ENCODE results near the gene PCP2. TPM values are rescaled to one million over a fixed set of nuclear protein-coding genes. Genes with fewer than 3 reads are reported as not detected.

PCP2 gene
- total and polyA plus RNA-seq, 2 of the 8 experiments (the other 6 are each of a cell fraction or from before 2014, with no cell fraction given): not detected

DNA sequence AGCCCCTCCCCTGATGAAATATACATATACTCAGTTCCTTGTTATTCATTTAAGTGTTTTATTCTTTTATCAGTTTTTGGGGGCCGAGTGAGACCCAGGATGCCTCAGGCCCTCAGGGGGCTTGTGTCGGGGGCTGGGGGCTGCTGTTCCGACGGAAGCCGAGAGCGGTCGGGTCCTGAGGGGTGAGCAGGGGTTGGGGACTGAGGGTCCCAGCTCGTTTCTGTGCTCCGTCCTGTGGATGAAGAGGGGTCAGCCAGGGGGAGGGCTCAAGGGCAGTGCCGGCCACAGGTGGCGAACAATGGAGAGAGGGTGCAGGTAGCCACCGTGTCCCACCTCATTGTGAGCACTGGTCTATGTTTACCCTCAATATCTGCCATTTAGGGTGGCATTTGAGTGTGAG is 1.9 kb downstream of the PCP2 start:
- Histone ChIP-seq H3K4ac (replicated peaks; ENCODE audit: insufficient read length, low read depth, low read length) (no peak overlapping the region), H2BK20ac (ENCODE audit: low read length) (no peak overlapping the region), H3K4me2 (ENCODE audit: insufficient read depth in 1 of 2, low read depth in 2 of 2, low read length in 2 of 2) (no peak overlapping the region), H2AK5ac (ENCODE audit: low read depth, low read length) (no peak overlapping the region), H3K23me2 (ENCODE audit: low read depth, low read length) (peaks cover 14% of the 10 kb centered on the region), H3K79me1 (ENCODE audit: low read depth, low read length) (peaks cover 26% of the 10 kb centered on the region), H3K36me3 (ENCODE audit: control insufficient read depth in 2 of 4, insufficient read depth in 4 of 4, low read length in 3 of 4) (peaks cover 0 to 4% (median under 1%) of the 10 kb centered on the region in 4 experiments; a peak in 3 of 8 replicates), H3K4me3 (ENCODE audit: extremely low read depth in 1 of 4, insufficient read depth in 2 of 4, low read depth in 3 of 4, low read length in 4 of 4) (no peak overlapping the region), H2BK12ac (ENCODE audit: low read depth, low read length) (no peak overlapping the region), H2BK15ac (ENCODE audit: low read length) (no peak overlapping the region), H3K27me3 (replicated peaks in 1 of 4; ENCODE audit: control insufficient read depth in 3 of 4, extremely low read depth in 1 of 4, insufficient read depth in 3 of 4, low read length in 3 of 4) (peaks cover 3 to 19% (median 15%) of the 10 kb centered on the region in 4 experiments), H3K56ac (replicated peaks; ENCODE audit: insufficient read length, low read depth, low read length) (no peak overlapping the region), H2BK5ac (ENCODE audit: low read depth, low read length) (no peak overlapping the region), H2BK120ac (replicated peaks; ENCODE audit: low read depth, low read length) (no peak overlapping the region), H4K91ac (replicated peaks; ENCODE audit: insufficient read length, low read length) (no peak overlapping the region), H3K9me3 (ENCODE audit: insufficient read depth in 2 of 2, low read depth in 1 of 2, low read length in 1 of 2) (no peaks in the 10 kb centered on the region), H4K20me1 (replicated peaks in 1 of 2; ENCODE audit: control insufficient read depth in 1 of 2, insufficient read depth in 2 of 2, low read length in 2 of 2) (peaks cover 3 to 11% of the 10 kb centered on the region in 2 experiments), H3K14ac (ENCODE audit: insufficient read length) (no peak overlapping the region), H3K23ac (ENCODE audit: insufficient read length) (no peak overlapping the region), H3K4me1 (replicated peaks in 1 of 4; ENCODE audit: control insufficient read depth in 3 of 4, insufficient read depth in 4 of 4, low read length in 3 of 4) (peaks cover 0 to 10% (median 3%) of the 10 kb centered on the region in 4 experiments; a peak in 4 of 7 replicates), H3K9ac (replicated peaks in 1 of 4; ENCODE audit: extremely low read depth in 1 of 4, low read depth in 3 of 4, low read length in 3 of 4) (no peak overlapping the region), H3K79me2 (ENCODE audit: control insufficient read depth in 1 of 2, insufficient read depth in 2 of 2, low read length in 2 of 2) (peaks cover 10 to 41% of the 10 kb centered on the region in 2 experiments; a peak in 3 of 4 replicates), H4K8ac (ENCODE audit: extremely low read depth, insufficient read depth, low read length) (no peak overlapping the region), H4K5ac (ENCODE audit: insufficient read length, low read depth, low read length) (no peak overlapping the region), H3K18ac (ENCODE audit: extremely low read depth, low read length) (no peak overlapping the region), H3K27ac (ENCODE audit: low read depth, low read length) (no peak overlapping the region), H2AFZ (ENCODE audit: low read length) (no peak overlapping the region)
- DNase-seq (ENCODE audit: low read depth in 1 of 2, low spot score in 2 of 2) (no peak), FAIRE-seq (no peak)
- POLR2A ChIA-PET (ENCODE audit: partially characterized antibody): interaction anchor here (0.8 to 5.7 kb wide), 4 partner anchors 8 to 40 kb away, joined by 3 to 34 read pairs (median 8); no protein-coding TSS in a partner anchor
- CTCF ChIA-PET (ENCODE audit: partially characterized antibody): interaction anchor here (0.6 kb wide), 1 partner anchor 49 kb away, joined by 3 read pairs; no protein-coding TSS in a partner anchor
- WGBS, 2 experiments (ENCODE audit: extremely low coverage in 1 of 2, insufficient coverage in 1 of 2, insufficient read length in 1 of 2, insufficient replicate concordance in 2 of 2, low coverage in 1 of 2, low lambda C conversion rate in 2 of 2, missing lambda C conversion rate in 1 of 2): 91% methylated on average over 12 of the region's 12 CpGs; no CpG with 5 or more reads in 1 of the 2 experiments
